ENCODE measurements around the gene CDC42BPA. TPM values are rescaled to one million over a fixed set of nuclear protein-coding genes. Genes with fewer than 3 reads are reported as not detected.
A peak's percentile ranks its signal among the peaks of the same experiment; 100 is the strongest.

CDC42BPA gene
- total and polyA plus RNA-seq, 2 of the 8 experiments (the other 6 are each of a cell fraction or from before 2014, with no cell fraction given), result 7.1 to 28.5 TPM

DNA sequence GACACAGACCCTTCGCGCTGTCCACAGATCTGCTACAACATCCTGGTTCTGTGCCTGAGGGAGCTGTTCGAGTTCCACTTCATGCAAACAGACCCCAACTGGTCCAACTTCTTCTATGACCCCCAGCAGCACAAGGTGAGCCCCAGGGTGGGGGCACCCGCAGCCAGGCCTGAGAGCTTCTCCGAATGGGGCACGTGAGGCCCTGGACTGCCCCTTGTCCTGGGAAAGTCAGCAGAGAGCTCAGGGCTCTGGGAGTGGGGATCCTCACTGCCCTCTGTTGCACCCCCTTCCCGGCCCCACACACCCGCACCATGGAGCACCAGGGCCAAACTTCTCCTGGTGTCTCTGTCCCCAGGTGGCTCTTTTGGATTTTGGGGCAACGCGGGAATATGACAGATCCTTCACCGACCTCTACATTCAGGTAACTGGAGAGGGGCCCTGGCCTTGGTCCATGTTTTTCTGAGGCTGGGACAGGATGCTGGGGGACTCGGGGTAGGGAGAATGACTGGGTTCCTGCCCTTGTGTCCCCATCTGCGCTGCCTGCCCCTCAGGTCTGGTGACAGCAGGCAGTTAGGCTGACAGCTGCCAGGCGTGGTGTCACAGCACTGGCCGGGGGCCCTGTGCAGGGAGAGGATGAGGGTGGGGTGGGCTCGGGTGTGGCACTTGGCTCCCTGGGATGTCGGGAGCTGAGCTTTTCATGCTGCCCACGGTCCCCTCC, 333.6 kb downstream of the CDC42BPA start:
- Histone ChIP-seq H3K79me2 (ENCODE audit: control insufficient read depth in 1 of 2, insufficient read depth in 2 of 2, low read length in 2 of 2) (no peaks in the 10 kb centered on the region), H3K79me1 (ENCODE audit: low read depth, low read length) (no peaks in the 10 kb centered on the region), H3K27me3 (replicated peaks in 1 of 4; ENCODE audit: control insufficient read depth in 3 of 4, extremely low read depth in 1 of 4, insufficient read depth in 3 of 4, low read length in 3 of 4) (no peaks in the 10 kb centered on the region), H3K4me3 (ENCODE audit: extremely low read depth in 1 of 4, insufficient read depth in 2 of 4, low read depth in 3 of 4, low read length in 4 of 4) (no peak overlapping the region), H2AK5ac (ENCODE audit: low read depth, low read length) (no peak overlapping the region), H2AFZ (ENCODE audit: low read length) (no peak overlapping the region), H3K4me2 (ENCODE audit: insufficient read depth in 1 of 2, low read depth in 2 of 2, low read length in 2 of 2) (no peak overlapping the region), H2BK120ac (replicated peaks; ENCODE audit: low read depth, low read length) (no peak overlapping the region), H3K23ac (ENCODE audit: insufficient read length) (no peak overlapping the region), H2BK12ac (ENCODE audit: low read depth, low read length) (no peak overlapping the region), H3K4ac (replicated peaks; ENCODE audit: insufficient read length, low read depth, low read length) (no peak overlapping the region), H3K23me2 (ENCODE audit: low read depth, low read length) (no peaks in the 10 kb centered on the region), H3K14ac (ENCODE audit: insufficient read length) (no peak overlapping the region), H3K9ac (replicated peaks in 1 of 4; ENCODE audit: extremely low read depth in 1 of 4, low read depth in 3 of 4, low read length in 3 of 4) (no peak overlapping the region), H4K5ac (ENCODE audit: insufficient read length, low read depth, low read length) (no peak overlapping the region), H4K8ac (ENCODE audit: extremely low read depth, insufficient read depth, low read length) (peak overlapping the region; percentile 63; the same call in 1 of the 2 replicates), H3K27ac (ENCODE audit: low read depth, low read length) (no peak overlapping the region), H3K18ac (ENCODE audit: extremely low read depth, low read length) (no peak overlapping the region), H3K56ac (replicated peaks; ENCODE audit: insufficient read length, low read depth, low read length) (no peak overlapping the region), H3K9me3 (ENCODE audit: insufficient read depth in 2 of 2, low read depth in 1 of 2, low read length in 1 of 2) (no peaks in the 10 kb centered on the region), H2BK20ac (ENCODE audit: low read length) (no peak overlapping the region), H2BK5ac (ENCODE audit: low read depth, low read length) (no peak overlapping the region), H3K4me1 (replicated peaks in 1 of 4; ENCODE audit: control insufficient read depth in 3 of 4, insufficient read depth in 4 of 4, low read length in 3 of 4) (peaks cover 0 to 10% (median 3%) of the 10 kb centered on the region in 4 experiments; a peak in 3 of 7 replicates), H4K91ac (replicated peaks; ENCODE audit: insufficient read length, low read length) (no peak overlapping the region), H4K20me1 (replicated peaks in 1 of 2; ENCODE audit: control insufficient read depth in 1 of 2, insufficient read depth in 2 of 2, low read length in 2 of 2) (peaks cover 4 to 6% of the 10 kb centered on the region in 2 experiments), H2BK15ac (ENCODE audit: low read length) (no peak overlapping the region), H3K36me3 (ENCODE audit: control insufficient read depth in 2 of 4, insufficient read depth in 4 of 4, low read length in 3 of 4) (peaks cover 0 to 12% (median 7%) of the 10 kb centered on the region in 4 experiments; a peak in 6 of 8 replicates)
- no peak for DNase-seq (ENCODE audit: low read depth in 1 of 2, low spot score in 2 of 2)
- POLR2A ChIA-PET (ENCODE audit: partially characterized antibody), result interaction anchor here (1.0 to 2.2 kb wide), 5 partner anchors 9 to 72 kb away, joined by 3 to 8 read pairs (median 3); no protein-coding TSS in a partner anchor
- CTCF ChIA-PET (ENCODE audit: partially characterized antibody), result interaction anchor here (1.8 kb wide), 1 partner anchor 11 kb away, joined by 5 read pairs; no protein-coding TSS in a partner anchor
- WGBS, 2 experiments (ENCODE audit: extremely low coverage in 1 of 2, insufficient coverage in 1 of 2, insufficient read length in 1 of 2, insufficient replicate concordance in 2 of 2, low coverage in 1 of 2, low lambda C conversion rate in 2 of 2, missing lambda C conversion rate in 1 of 2), result 88% methylated on average over 13 of the region's 18 CpGs; no CpG with 5 or more reads in 1 of the 2 experiments
- TF ChIP-seq CEBPB (IDR thresholded peaks at IDR 0.05; ENCODE audit: low read depth, low read length) (no peak), EP300 (IDR thresholded peaks at IDR 0.05; ENCODE audit: borderline replicate concordance in 1 of 2, low read depth in 2 of 2, low read length in 2 of 2) (no peak), CTBP2 (IDR thresholded peaks at IDR 0.05; ENCODE audit: borderline replicate concordance, insufficient read depth, insufficient read length, low read length) (no peak)
- TF ChIP-seq, protein P1, sequence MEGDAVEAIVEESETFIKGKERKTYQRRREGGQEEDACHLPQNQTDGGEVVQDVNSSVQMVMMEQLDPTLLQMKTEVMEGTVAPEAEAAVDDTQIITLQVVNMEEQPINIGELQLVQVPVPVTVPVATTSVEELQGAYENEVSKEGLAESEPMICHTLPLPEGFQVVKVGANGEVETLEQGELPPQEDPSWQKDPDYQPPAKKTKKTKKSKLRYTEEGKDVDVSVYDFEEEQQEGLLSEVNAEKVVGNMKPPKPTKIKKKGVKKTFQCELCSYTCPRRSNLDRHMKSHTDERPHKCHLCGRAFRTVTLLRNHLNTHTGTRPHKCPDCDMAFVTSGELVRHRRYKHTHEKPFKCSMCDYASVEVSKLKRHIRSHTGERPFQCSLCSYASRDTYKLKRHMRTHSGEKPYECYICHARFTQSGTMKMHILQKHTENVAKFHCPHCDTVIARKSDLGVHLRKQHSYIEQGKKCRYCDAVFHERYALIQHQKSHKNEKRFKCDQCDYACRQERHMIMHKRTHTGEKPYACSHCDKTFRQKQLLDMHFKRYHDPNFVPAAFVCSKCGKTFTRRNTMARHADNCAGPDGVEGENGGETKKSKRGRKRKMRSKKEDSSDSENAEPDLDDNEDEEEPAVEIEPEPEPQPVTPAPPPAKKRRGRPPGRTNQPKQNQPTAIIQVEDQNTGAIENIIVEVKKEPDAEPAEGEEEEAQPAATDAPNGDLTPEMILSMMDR (IDR thresholded peaks at IDR 0.05; ENCODE audit: control extremely low read depth in 1 of 3, insufficient read depth in 1 of 3, low read depth in 1 of 3, low read length in 3 of 3), result no peak
- FAIRE-seq, result no peak

Data from H1 (cell line).